Left cardiac atrium (tissue), 4 donors: ENCODE measurements around the gene TBC1D14. TPM values are rescaled to one million over a fixed set of nuclear protein-coding genes. Genes with fewer than 3 reads are reported as not detected.
"Not testable (repeated sequence)": the region's sequence is repeated elsewhere in the genome, so short reads cannot be mapped to it uniquely, and the experiment has no call there.

Experiments used
- ATAC-seq, 2 donors: fragments of 200-7000 bp; cut with Tn5 transposase; one replicate each; pipeline ENCODE4 v1.9.1; 2020; ENCODE audit warnings: mild to moderate bottlenecking in 2 of 2, moderate library complexity in 2 of 2
- DNase-seq: peaks from one replicate; pipeline ENCODE4 v3.0.0-alpha.2; 2020
- intact Hi-C, 2 donors: fragments of 100-400 bp; cut with DNase I; formaldehyde crosslinking; loops; one replicate each; pipeline versions ENCODE4 v1.14.1 to v1.15.1; 2022 to 2023
- total RNA-seq, 2 donors: library from RNA; stranded (reverse); fragmentation: NEBNext Ultra II Directional; extraction: Animal tissue kit (Norgen Biotek cat#: 25700); gene quantifications; one replicate each; pipeline ENCODE4 v1.2.1, GENCODE V29; 2021
- donor health status: DM: no; HTN: yes; CAD: no.
- donor health status: DM: no; HTN: yes; CAD: no; lungs with severe emphysema.
- donor health status: DM: yes; HTN: yes; CAD: no.
- donor health status: Dilated cardiomyopathy.

The TBC1D14 gene
- total RNA-seq, 2 donors from 2014 or later: 34.7 to 35.9 TPM

DNA sequence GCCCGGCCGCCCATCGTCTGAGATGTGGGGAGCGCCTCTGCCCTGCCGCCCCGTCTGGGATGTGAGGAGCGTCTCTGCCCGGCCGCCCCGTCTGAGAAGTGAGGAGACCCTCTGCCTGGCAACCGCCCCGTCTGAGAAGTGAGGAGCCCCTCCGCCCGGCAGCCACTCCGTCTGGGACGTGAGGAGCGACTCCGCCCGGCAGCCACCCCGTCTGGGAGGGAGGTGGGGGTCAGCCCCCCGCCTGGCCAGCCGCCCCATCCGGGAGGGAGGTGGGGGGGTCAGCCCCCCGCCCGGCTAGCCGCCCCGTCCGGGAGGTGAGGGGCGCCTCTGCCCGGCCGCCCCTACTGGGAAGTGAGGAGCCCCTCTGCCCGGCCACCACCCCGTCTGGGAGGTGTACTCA lies 68.2 kb downstream of the TBC1D14 start:
- ATAC-seq, DNase-seq, intact Hi-C loops: not testable (repeated sequence)

DNA sequence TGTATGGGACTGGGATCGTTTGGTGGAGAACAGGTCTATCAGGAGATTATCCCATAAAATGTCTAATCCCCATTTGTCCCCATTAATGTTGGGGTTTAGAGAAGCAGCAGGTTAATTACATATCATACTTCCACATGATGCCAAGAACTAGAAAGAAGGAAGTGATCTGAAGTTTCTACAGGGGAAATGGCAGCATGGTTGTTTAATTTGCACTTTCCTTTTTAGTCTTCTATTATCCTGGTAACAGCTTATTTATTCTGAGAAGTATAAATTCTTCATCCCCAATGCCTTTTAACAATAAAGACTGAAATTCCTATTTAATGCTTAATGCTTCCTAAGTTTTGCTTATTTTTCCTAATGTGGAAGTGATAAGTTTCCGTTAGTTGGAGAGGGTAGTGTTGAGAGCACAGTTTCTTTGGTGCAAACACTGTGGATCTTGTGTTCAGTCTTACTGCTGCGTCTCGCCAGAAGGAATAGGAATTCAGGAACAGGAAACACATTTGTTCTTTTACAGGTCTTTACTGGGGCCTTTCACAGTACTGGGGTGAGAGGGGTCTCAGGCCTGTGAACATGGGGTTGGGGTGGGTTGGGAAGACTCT lies 74.0 kb downstream of the TBC1D14 start:
- ATAC-seq: no peak
- no peak for DNase-seq
- intact Hi-C loops: loop anchor here in 1 of 2 donors (10.0 kb wide), 1 partner anchor 61 kb away; the partner anchor contains the start of gene TADA2B

DNA sequence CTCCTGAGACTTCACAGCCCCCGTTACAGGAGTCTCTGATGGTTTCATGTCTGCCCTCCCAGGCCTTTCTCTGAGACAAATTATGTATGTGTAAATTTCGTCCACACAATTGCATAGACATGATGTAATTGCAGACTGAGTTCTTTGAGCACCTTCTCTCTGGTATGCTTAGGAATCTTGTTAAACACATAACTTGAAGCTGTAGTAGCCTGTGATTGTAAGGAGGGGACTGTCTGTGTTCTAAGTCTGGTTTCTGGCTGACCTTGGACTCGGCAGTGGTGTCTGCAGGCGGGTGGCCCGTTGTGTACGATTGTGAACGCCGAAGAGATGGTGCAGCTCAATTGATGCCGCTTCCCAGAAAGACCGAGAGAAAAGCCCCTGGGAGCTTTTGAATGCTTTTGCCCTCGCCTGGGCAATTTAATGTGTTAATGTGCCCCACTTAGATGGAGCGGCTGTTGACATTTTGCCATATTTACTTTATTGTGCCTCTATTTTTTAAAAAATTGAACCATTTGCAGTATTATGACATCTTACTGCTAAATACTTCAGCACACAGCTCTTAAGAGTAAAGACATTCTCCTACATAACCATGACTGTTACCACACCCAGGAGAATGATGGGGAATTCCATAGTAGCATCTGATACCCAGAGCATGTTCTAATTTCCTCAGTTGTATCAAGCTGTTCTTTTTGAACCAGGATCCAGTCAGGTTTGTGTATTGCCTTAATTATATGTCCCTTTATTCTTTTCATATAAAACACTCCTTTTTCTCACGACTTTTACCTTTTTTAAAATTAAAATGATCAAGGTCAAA lies 75.2 kb downstream of the TBC1D14 start:
- no peak for ATAC-seq
- intact Hi-C loops: loop anchor here in 1 of 2 donors (5.0 to 10.0 kb wide), 2 partner anchors 60 to 82 kb away; partner anchors contain the start of genes GRPEL1 and TADA2B
- no peak for DNase-seq

DNA sequence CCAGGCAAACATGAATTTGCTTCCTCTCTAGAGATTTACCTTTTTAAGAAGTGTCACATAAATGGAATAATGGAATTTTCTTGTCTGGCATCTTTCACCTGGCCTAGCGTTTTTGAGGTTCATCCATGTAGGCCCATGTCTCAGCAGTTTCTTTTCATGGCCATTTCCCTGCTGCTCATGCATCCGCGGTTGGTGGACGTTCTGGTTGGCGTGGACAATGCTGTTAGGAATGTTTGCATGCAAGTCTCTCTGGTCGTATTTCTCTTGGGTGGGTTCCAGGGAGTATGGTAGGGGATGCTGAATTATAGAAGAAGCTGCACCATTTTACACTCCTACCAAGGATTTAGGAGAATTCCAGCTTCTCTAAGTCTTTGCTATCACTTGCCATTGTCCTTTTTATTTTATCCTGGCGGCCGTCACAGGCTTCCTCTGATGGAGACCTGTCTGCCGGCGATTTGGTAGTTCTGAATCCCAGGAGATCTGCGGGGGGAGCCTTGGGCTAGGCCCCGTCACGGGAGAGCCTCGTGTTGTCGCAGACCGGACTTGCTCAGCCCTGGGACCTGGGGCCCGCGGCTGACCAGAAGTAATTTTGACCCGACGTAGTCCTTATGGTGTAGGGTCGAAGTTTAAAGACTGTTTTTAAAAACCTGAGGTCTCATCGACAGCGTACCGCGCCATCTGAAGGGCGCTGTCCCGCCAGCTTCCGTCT lies 76.6 kb downstream of the TBC1D14 start:
- intact Hi-C loops: loop anchor here in 1 of 2 donors (2.0 to 10.0 kb wide), 3 partner anchors 59 to 81 kb away; partner anchors contain the start of genes GRPEL1, TADA2B and TBC1D14
- DNase-seq (peak; percentile 53), ATAC-seq (peak; percentile 43 to 48)

DNA sequence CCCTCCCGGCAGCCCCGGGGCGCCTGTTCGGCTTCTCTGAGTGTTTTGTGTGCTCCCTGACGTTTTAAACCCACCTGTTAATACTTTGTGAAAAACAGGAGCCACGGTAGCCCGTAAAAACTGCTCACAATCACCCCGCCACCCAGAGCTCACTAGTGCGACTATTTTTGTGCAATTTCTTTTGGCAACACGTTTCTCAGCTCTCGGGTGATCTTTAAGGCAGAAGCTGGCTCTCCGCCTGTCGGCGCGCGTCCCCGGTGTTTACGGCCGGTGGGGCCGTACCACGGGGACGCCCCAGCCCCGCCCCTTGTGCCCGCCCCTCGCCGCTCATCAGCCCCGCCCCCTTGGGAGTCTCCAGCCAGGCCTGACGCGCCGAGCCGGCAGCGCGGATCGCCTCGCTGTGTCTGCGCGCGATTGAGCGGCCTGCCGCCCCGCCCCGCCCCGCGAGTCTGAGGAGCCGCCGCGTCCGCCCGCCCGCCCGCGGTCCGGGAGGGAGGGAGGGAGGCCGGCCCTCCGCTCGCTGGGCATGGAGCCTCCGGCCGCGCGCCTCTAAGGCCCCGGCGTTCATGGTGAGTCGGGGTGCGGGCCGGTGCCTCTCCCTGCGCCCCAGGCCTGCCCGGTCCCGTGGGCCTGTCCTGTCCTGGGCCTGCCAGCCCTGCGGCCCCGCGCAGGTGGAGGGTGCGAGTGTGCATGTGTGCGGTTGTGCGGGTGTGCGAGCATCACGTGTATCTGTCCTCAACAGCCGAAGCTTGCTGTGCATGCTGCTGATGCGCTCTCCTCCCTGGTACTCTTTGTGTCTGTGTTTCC lies 77.4 kb downstream of the TBC1D14 start:
- DNase-seq (peak; percentile 95), ATAC-seq (peak; percentile 96)
- intact Hi-C loops: loop anchor here in 1 of 2 donors (2.0 to 10.0 kb wide), 3 partner anchors 58 to 80 kb away; partner anchors contain the start of genes GRPEL1, TADA2B and TBC1D14

DNA sequence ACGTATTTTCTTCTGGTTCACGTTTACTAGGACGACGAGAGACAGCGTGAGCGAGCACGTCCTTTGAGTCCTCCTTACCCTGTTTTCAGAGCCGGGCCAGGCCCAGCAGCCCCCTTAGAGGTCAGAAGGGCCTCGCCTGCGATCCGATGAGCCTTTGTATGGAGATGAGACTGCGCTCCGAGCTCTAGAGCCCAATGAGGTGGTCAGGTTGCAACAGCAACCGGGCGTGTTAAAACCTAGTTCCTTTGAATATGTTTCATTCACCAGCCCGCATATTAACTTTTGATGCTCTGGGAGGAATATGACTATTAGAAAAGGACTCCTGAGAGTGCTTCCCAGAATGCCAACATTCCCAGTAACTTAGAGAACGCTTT lies 77.9 kb downstream of the TBC1D14 start:
- DNase-seq (no peak), ATAC-seq (peak; percentile 5 to 16)
- intact Hi-C loops: loop anchor here in 1 of 2 donors (2.0 to 10.0 kb wide), 3 partner anchors 57 to 80 kb away; partner anchors contain the start of genes GRPEL1, TADA2B and TBC1D14

DNA sequence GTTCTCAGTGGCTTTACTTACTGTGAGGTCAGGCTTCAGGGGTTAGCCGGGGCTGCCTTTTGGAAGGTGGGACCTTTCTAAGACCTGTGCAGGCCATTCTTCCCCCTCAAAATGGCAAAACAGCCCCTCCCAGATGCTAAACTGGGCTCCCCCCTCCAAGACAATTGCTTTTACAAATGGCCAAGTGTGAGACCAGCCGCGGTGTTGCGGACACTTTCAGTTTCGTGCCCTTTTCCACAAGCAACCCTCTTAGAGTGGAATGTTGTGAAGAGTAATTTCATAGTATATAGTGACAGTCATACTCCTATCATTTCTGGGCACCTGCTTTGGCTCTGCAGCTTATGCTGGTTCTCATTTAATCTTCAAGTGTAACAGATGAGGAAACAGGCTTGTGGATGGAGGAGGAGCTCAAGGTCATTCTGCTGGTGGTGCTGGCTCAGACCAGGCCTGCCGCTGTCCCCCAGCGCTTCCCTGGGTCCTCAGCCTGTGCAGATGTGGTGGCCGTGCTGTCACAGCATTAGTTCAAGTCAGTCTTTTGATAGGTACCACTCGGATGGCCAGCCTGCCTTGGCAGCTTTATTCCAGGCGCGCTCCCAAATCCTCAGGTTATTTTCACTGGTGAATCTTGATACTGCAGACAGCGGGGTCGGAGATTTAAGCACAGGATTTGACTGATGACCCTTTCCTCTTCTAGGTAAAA lies 78.5 kb downstream of the TBC1D14 start:
- no peak for DNase-seq
- intact Hi-C loops: loop anchor here in 1 of 2 donors (5.0 to 10.0 kb wide), 2 partner anchors 57 to 79 kb away; partner anchors contain the start of genes GRPEL1 and TADA2B
- no peak for ATAC-seq

DNA sequence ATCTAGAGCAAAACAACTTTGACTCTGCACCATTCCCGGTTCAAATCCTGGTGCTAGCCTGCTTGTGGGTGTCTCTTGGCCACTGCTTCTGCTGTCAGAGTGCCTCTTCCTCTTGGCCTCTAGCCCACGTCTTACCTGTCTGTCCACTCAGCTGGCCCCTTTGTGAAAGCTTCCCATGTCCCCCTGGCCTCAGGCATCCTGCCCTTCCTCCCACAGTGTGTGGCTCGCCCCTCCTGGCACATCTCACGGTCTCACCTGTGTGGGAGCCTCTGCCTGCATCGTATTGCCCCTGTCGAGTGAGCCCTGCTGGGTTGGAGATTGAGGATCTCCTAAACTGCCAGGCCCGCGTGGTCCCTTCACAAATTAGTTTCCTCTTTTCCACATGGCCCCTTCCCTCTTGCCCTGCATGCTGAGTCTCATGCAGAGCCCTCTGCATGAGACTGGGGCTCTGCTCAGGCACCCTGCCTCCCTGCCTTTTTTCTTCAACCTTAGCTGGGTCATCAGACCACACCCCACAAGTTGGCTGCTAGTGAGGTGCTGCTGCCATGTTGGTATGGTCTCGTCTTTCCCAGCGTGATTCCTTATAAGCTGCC lies 79.8 kb downstream of the TBC1D14 start:
- ATAC-seq (no peak), DNase-seq (no peak)
- intact Hi-C loops: loop anchor here in 1 of 2 donors (5.0 to 10.0 kb wide), 2 partner anchors 55 to 78 kb away; partner anchors contain the start of genes GRPEL1 and TADA2B

DNA sequence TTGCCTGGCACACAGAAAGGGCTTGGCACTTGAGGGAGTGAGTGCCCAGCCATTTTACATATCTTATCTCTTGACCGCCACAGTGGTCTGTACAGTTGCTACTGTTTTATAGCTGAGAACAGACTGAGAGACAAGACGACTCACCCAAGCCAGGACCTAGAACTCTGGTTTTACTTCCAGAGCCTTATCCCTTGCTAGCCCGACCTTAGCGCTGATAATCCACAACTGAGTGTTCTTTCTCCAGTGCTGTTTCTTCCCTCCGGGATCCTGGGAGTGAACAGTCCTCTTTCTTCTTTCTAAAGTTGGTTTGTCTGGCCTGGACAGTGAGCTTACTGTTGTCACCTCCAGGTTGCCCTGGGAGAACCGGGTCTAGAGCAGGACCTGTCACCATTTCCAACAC lies 81.0 kb downstream of the TBC1D14 start:
- intact Hi-C loops: no loop called here
- ATAC-seq (no peak), DNase-seq (no peak)

DNA sequence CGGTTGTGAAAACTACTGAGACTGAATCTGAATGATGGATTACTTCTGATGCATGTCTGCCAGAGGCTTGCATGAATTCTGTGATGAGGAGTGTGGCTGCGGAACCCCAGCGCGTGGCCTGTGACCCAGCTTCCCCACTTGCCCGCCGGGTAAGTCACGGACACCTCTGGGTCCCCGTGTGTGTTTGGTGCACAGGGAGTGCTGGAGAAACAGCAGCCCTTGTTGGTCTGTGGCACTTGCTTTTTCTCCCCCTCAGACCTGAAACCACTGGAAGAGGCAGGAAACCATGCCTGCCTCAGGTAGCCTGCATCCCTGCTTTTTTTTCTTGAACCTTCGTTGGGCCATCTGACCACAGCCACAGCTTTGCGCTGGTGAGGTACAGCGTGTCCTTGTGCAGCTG lies 81.6 kb downstream of the TBC1D14 start:
- intact Hi-C loops: no loop called here
- no peak for DNase-seq
- ATAC-seq: no peak

DNA sequence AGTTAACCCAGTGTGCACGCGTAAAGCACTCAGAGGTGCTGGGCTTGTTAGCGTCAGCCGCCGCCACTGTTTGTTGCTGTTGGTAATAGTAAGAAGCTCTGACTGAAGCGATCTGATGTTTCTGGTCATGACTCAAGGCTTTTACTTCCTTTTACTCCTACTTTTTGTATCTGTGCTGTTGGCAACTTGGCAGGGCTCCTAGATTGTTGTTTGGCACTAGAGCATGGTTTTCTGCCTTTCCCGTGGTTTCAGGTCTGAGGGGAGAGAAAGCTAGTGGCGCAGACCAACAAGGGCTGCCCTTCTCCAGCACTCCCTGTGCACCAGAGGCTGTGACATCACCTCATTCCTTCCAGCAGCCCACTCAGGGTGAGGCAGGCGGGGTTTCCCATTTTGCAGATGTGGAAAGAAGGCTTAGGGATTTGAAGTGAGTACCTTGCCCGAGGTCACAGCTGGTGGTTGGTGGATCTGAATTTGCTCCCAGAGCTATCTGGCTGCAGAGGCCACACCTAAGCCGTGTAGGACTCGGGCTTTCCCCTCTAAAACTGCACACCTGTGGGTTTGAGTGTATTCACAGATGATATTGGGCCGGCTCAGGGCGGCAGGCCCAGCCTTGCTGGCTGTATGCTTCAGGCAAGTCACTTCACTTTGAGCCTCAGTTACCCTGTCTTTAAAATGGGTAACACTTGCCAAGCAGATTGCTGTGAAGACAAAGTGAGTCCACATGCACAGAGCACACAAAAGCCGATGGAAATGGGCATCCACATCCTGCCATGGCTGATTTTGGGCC lies 82.3 kb downstream of the TBC1D14 start:
- ATAC-seq (peak in 1 of 2 donors; percentile 28), DNase-seq (peak; percentile 53)
- intact Hi-C loops: no loop called here

DNA sequence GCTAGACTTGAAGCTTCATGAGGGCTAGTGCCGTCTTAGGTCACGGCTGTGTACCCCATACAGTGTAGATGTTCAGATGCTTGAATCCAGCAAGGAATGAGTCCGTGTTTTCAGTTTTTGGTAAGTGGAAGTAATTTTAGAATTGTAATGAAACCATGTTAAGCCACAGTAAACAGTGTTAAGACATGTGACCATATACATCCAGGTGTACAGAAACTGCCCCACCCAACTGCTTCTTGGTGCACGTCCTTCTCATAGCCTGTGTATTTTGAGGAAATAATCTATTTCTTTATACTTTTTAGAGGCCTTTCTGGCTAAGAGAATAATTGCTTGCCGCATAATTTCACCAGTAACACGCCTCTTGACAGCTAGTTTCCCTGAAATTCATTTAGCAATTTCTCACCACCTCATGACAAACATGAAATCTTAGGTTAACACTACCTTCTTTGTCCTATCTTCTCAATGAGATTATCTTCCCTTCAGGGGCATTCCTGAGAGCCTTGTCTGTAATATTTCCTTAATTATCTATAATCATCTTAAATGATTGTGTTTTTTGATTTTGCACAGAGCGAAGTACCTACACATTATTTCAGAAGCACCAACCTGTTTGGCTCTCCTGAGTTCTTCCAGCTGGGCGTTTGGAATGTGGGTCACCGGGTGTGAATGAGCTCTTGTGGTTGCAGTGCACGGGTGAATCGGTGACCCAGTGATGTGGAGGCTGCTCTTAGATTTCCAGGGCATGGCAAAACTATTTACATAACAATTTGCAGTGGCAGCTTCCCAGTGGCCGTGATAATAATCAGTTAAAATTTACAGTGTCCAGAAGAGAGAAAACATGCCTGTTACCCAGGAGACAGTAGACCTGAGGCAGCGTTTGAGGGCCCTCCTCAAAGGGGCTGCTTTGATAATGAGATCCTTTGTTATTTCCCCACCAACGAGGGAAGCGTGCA lies 83.4 kb downstream of the TBC1D14 start:
- ATAC-seq (no peak), DNase-seq (no peak)
- intact Hi-C loops: no loop called here

DNA sequence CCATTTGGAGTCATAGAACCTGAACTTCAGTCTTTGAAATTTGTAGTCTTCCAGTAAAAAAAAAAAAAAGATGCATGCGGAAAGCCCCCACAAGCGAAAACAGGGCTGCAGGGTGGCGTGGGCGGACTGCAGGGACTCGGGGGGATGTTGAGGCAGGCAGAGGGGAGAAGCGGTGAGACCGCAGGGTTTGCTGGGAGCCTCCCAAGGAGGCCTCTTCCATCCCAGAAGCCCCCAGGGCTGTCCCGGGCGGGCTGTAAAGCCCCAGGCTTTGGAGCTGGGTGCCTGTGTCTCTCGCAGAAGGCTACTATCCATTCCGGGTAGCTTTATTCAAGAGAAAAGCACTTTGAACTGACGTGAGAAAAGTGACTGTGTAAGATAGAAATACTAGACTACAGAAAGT lies 86.9 kb downstream of the TBC1D14 start:
- DNase-seq (no peak), ATAC-seq (no peak)
- intact Hi-C loops: no loop called here

DNA sequence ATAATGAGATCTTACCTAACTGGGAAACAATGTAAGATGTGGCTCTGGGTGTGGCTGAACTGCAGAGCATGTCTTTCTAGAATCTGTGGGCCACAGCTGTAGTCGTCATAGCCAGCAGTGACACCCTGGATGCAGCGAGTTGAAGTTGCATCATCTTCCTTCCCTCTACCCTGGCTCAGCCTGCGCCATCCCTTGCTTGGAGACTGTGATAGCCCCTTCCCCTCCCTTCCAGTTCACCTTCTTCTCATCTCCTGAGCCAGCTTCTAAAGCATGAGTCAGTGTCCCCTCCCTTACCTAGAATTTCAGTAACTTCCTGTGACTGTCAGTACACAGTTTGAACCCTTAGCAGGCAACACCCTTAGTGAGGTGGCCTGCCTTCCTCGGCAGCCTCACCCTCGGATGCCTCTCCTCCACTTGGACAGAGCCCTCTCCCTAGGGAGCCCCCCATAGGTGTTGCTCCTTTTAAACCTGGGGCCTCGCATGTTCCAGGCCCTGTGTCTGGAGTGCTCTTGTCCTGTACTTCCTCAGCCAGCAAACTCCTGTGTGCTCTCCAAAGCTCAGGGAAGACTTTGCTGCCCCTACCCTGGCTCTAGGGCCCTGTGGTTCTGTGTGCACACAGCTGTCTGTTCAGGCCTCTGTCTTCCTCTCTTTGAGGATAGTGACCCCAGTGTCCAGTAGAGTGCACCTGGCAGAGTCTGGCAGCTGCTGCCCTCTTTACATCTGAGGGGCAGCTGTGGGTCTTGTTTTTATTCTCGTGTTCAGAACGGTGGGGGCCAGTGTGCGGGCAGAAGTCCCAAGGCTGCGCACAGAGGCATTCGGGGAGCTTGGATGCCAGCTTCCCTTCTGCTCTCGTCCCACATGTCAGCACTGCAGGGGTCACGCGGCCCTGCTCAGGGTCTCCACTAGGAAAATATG lies 89.8 kb downstream of the TBC1D14 start:
- intact Hi-C loops: no loop called here
- DNase-seq (no peak), ATAC-seq (no peak)
